ENCODE results near the gene CD163. TPM values are rescaled to one million over a fixed set of nuclear protein-coding genes. Genes with fewer than 3 reads are reported as not detected.

Gene CD163
- total RNA-seq, 1 experiment from 2014 or later, result 0.07 TPM

DNA sequence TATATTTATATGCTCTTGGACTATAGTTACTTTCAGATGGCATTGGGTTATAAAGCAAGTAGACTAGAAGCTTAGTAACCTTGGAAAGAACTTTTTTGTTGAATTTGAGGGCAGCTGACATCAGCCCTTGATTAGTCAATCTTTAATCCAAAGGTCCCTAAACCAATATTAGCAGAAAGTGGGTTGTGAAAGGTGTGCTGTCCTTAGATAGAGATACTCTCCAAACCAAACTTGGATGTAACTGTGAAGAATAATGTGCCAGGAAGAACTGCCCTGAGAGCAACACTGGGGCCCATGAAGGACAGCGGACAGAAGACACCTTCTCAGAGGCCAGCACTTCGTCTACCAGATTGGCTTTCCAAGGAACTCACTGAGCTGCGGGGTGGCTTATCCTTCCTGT lies 10.6 kb downstream of the CD163 start:
- no peak overlapping the region for H2AK5ac ChIP-seq (ENCODE audit: insufficient read length, low read length)
- no peak overlapping the region for H3K18ac ChIP-seq (ENCODE audit: insufficient read length, low read depth, low read length)
- TF ChIP-seq, protein P1, sequence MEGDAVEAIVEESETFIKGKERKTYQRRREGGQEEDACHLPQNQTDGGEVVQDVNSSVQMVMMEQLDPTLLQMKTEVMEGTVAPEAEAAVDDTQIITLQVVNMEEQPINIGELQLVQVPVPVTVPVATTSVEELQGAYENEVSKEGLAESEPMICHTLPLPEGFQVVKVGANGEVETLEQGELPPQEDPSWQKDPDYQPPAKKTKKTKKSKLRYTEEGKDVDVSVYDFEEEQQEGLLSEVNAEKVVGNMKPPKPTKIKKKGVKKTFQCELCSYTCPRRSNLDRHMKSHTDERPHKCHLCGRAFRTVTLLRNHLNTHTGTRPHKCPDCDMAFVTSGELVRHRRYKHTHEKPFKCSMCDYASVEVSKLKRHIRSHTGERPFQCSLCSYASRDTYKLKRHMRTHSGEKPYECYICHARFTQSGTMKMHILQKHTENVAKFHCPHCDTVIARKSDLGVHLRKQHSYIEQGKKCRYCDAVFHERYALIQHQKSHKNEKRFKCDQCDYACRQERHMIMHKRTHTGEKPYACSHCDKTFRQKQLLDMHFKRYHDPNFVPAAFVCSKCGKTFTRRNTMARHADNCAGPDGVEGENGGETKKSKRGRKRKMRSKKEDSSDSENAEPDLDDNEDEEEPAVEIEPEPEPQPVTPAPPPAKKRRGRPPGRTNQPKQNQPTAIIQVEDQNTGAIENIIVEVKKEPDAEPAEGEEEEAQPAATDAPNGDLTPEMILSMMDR (conservative IDR thresholded peaks at IDR 0.05), result no peak
- DNase-seq, result no peak
- no peak overlapping the region for H4K5ac ChIP-seq (ENCODE audit: insufficient read length, low read depth, low read length)
- H3K4ac ChIP-seq (ENCODE audit: low read depth, low read length), result no peak overlapping the region
- WGBS (ENCODE audit: extremely low coverage, insufficient read length, low lambda C conversion rate), result no CpG with 5 or more reads among the region's 3 CpGs
- peaks cover 7% of the 10 kb centered on the region; the same call in 1 of the 2 replicates for H3K4me1 ChIP-seq (ENCODE audit: insufficient read depth, low read length)
- no peak overlapping the region for H2BK15ac ChIP-seq (ENCODE audit: low read depth, low read length)
- no peak overlapping the region for H4K91ac ChIP-seq (ENCODE audit: insufficient read length, low read depth, low read length)
- no peaks in the 10 kb centered on the region for H3K79me2 ChIP-seq (ENCODE audit: insufficient read depth, low read length)
- H2BK20ac ChIP-seq (ENCODE audit: low read depth, low read length, poor library complexity, severe bottlenecking), result no peak overlapping the region
- no peaks in the 10 kb centered on the region for H3K23me2 ChIP-seq (ENCODE audit: insufficient read length, low read depth, low read length, poor library complexity, severe bottlenecking)
- H3K4me3 Mint-ChIP-seq, result no peak overlapping the region
- H2BK12ac ChIP-seq (ENCODE audit: insufficient read length, low read depth, low read length), result no peak overlapping the region
- no peak overlapping the region for H2BK120ac ChIP-seq (ENCODE audit: low read depth, low read length, poor library complexity, severe bottlenecking)
- H3K9me3 ChIP-seq (ENCODE audit: control insufficient read depth, low read depth, low read length), result no peaks in the 10 kb centered on the region
- no peak overlapping the region for H3K56ac ChIP-seq (ENCODE audit: insufficient read length, low read depth, low read length)
- H4K20me1 ChIP-seq (ENCODE audit: control insufficient read depth, insufficient read depth, insufficient read length), result no peaks in the 10 kb centered on the region
- H3K79me1 ChIP-seq (ENCODE audit: insufficient read depth, low read depth, low read length, poor library complexity, severe bottlenecking), result no peaks in the 10 kb centered on the region
- H3K27ac ChIP-seq (ENCODE audit: insufficient read length, low read depth, low read length), result no peak overlapping the region
- peaks cover 0 to 8% of the 10 kb centered on the region in 2 experiments; a peak in 2 of 5 replicates for H3K9me3 Mint-ChIP-seq
- H4K8ac ChIP-seq (replicated peaks; ENCODE audit: insufficient read length, low read depth, low read length), result no peak overlapping the region
- no peak overlapping the region for H3K9ac ChIP-seq (ENCODE audit: extremely low read depth, insufficient read length, low read length)
- peaks cover 8% of the 10 kb centered on the region in 2 experiments for H3K4me1 Mint-ChIP-seq
- no peak overlapping the region for H3K27ac Mint-ChIP-seq
- H2AFZ ChIP-seq (ENCODE audit: low read length), result no peak overlapping the region
- no peak overlapping the region for H3K23ac ChIP-seq (ENCODE audit: insufficient read length, low read depth, low read length)
- no peak overlapping the region for H3K4me2 ChIP-seq (ENCODE audit: insufficient read depth, insufficient read length, low read length)
- H3K14ac ChIP-seq (ENCODE audit: insufficient read depth, low read length), result no peak overlapping the region
- H3K36me3 Mint-ChIP-seq (ENCODE audit: insufficient read depth in 1 of 3, low read depth in 3 of 3), result peaks cover 0 to 4% (median 2%) of the 10 kb centered on the region in 3 experiments; a peak in 2 of 7 replicates
- H3K27me3 ChIP-seq (ENCODE audit: insufficient read depth, low read length), result no peaks in the 10 kb centered on the region
- no peak overlapping the region for H3T11ph ChIP-seq (ENCODE audit: low read length)
- no peaks in the 10 kb centered on the region for H3K27me3 Mint-ChIP-seq (ENCODE audit: low read depth)
- no peak overlapping the region for H2BK5ac ChIP-seq (ENCODE audit: insufficient read length, low read length)
